Mesendoderm (in vitro differentiated cells): ENCODE results near the gene GSTT2B.
"Not testable (repeated sequence)": the region's sequence is repeated elsewhere in the genome, so short reads cannot be mapped to it uniquely, and the experiment has no call there.

Source experiments
- DNase-seq: peaks from one replicate; pipeline ENCODE4 v3.0.0; 2013
- H2AK5ac ChIP-seq: 2 replicates; pipeline ENCODE4 v1.6.1; 2013; ENCODE audit warnings: low read length, inconsistent platforms
- H2BK120ac ChIP-seq: 2 replicates; pipeline ENCODE4 v1.6.1; 2013; ENCODE audit warnings: low read depth, mild to moderate bottlenecking, low read length, moderate library complexity, mixed read lengths
- H2BK15ac ChIP-seq: replicated peaks from 2 replicates; pipeline ENCODE4 v1.6.1; 2013; ENCODE audit warnings: low read depth, mild to moderate bottlenecking, moderate library complexity
- H2BK5ac ChIP-seq: 2 replicates; pipeline ENCODE4 v1.6.1; 2013; ENCODE audit warnings: low read length, inconsistent platforms
- H3K18ac ChIP-seq: 2 replicates; pipeline ENCODE4 v1.6.1; 2013; ENCODE audit warnings: mild to moderate bottlenecking, low read length, mixed read lengths
- H3K23ac ChIP-seq: one replicate; pipeline ENCODE4 v1.6.1; 2013; ENCODE audit warnings: low read length
- H3K27ac ChIP-seq: 2 replicates; pipeline ENCODE4 v1.5.1; 2013; ENCODE audit warnings: low read depth, mild to moderate bottlenecking, inconsistent platforms, low read length, moderate library complexity
- H3K27me3 ChIP-seq: 2 replicates; pipeline ENCODE4 v1.6.1; 2013; ENCODE audit warnings: low read length, control low read depth, mild to moderate bottlenecking, inconsistent platforms; ENCODE audit not compliant: insufficient read depth, poor library complexity
- H3K36me3 ChIP-seq: 2 replicates; pipeline ENCODE4 v1.6.1; 2013; ENCODE audit warnings: low read length, inconsistent platforms; ENCODE audit not compliant: control insufficient read depth, insufficient read depth
- H3K4ac ChIP-seq: one replicate; pipeline ENCODE4 v1.6.1; 2013; ENCODE audit warnings: low read depth, mild to moderate bottlenecking, low read length, moderate library complexity
- H3K4me1 ChIP-seq: 2 replicates; pipeline ENCODE4 v1.6.1; 2013; ENCODE audit warnings: low read depth, low read length, inconsistent platforms; ENCODE audit not compliant: control insufficient read depth
- H3K4me2 ChIP-seq: 2 replicates; pipeline ENCODE4 v1.6.1; 2013; ENCODE audit warnings: low read length
- H3K4me3 ChIP-seq: 2 replicates; pipeline ENCODE4 v1.5.1; 2013; ENCODE audit warnings: mild to moderate bottlenecking, low read length
- H3K56ac ChIP-seq: one replicate; pipeline ENCODE4 v1.6.1; 2013; ENCODE audit warnings: low read length
- H3K79me1 ChIP-seq: 2 replicates; pipeline ENCODE4 v1.6.1; 2013; ENCODE audit warnings: low read length, inconsistent platforms
- H3K79me2 ChIP-seq: 2 replicates; pipeline ENCODE4 v1.6.1; 2013; ENCODE audit warnings: mild to moderate bottlenecking, low read length; ENCODE audit not compliant: control insufficient read depth, insufficient read depth
- H3K9ac ChIP-seq: 2 replicates; pipeline ENCODE4 v1.6.1; 2013; ENCODE audit warnings: low read length, inconsistent platforms
- H4K5ac ChIP-seq: one replicate; pipeline ENCODE4 v1.6.1; 2013; ENCODE audit warnings: low read length
- H4K8ac ChIP-seq: one replicate; pipeline ENCODE4 v1.6.1; 2013; ENCODE audit warnings: low read depth, mild to moderate bottlenecking, control low read depth, low read length, moderate library complexity
- WGBS: extraction: QIAGEN DNeasy Blood & Tissue Kit; methylation state at CpG from one replicate; pipeline ENCODE4 v1.1.7; 2013; ENCODE audit warnings: low lambda C conversion rate, missing lambda C conversion rate; ENCODE audit not compliant: insufficient coverage; ENCODE audit errors: extremely low coverage; 5-methylcytosine and 5-hydroxymethylcytosine counted together

Gene GSTT2B

DNA sequence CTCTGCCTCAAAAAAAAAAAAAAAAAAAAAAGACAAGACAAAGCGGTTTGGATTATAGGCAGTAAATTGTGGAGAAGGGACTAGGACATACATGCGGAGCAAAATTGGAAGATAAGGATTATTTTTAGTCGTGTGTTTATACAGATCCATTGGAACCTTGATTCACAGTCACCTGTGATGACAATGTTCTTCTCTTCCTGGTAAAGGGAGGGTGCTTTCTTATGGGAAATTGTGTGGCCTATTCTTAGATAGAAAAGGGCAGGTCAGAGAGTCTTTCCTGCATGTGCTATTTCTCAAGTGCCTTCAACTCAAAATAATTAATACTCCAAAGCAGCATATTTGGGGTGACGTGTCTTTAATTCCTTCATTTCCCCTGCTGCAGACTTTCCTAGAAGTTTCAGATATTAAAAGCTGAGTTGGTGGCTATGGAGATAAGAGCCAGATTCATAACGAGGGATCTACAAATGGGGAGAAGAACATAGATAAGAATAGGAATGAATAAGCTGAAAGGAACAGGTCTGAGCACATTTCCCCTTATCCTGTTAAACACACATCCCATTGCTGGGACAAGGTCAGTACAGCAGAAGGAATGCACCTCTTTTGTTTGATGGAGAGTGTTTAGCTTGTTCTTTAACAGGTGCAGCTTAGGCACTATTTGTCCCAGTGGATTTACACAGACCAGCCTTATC lies 22.5 kb downstream of the GSTT2B start:
- Histone ChIP-seq H3K4me3 (no peak overlapping the region), H2BK15ac (no peak overlapping the region), H3K56ac (no peak overlapping the region), H3K9ac (no peak overlapping the region), H4K8ac (no peak overlapping the region), H3K4me2 (no peak overlapping the region), H3K18ac (no peak overlapping the region), H3K27me3 (no peaks in the 10 kb centered on the region), H2BK5ac (no peak overlapping the region), H3K27ac (no peak overlapping the region), H3K4me1 (no peaks in the 10 kb centered on the region), H3K36me3 (no peaks in the 10 kb centered on the region), H2BK120ac (no peak overlapping the region), H3K23ac (no peak overlapping the region), H3K79me2 (no peaks in the 10 kb centered on the region), H3K4ac (no peak overlapping the region), H3K79me1 (no peaks in the 10 kb centered on the region), H2AK5ac (no peak overlapping the region), H4K5ac (no peak overlapping the region)
- 100% methylated on average over 2 of the region's 5 CpGs for WGBS
- DNase-seq: no peak

DNA sequence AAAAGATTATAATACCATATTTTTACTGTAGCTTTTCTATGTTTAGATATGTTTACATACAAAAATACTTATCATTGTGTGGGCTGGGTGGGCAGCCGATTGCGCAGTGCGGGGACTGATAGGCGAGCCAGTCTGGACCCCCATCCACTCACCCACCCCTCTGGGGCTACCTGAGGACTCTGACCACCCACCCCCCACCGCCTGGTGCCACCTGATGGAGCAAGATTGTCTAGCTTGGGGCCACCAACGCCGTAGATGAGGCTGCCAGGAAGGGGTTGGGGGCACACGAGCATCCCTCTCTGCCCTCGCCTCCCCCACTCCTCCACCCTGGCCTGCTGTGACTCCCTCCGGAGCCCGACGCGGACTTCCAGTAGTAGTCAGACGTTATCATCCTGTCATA lies 34.4 kb downstream of the GSTT2B start:
- Histone ChIP-seq H3K4me3 (no peak overlapping the region), H3K4me2 (no peak overlapping the region), H3K18ac (no peak overlapping the region), H3K4me1 (no peaks in the 10 kb centered on the region), H2BK15ac (no peak overlapping the region), H3K23ac (no peak overlapping the region), H2BK5ac (no peak overlapping the region), H3K36me3 (peaks cover 6% of the 10 kb centered on the region), H2BK120ac (no peak overlapping the region), H3K27me3 (no peaks in the 10 kb centered on the region), H2AK5ac (no peak overlapping the region), H4K5ac (no peak overlapping the region), H3K79me2 (no peaks in the 10 kb centered on the region), H3K56ac (no peak overlapping the region), H3K27ac (no peak overlapping the region), H3K4ac (no peak overlapping the region), H3K79me1 (no peaks in the 10 kb centered on the region), H4K8ac (no peak overlapping the region), H3K9ac (no peak overlapping the region)
- DNase-seq: no peak
- no CpG with 5 or more reads among the region's 14 CpGs for WGBS

DNA sequence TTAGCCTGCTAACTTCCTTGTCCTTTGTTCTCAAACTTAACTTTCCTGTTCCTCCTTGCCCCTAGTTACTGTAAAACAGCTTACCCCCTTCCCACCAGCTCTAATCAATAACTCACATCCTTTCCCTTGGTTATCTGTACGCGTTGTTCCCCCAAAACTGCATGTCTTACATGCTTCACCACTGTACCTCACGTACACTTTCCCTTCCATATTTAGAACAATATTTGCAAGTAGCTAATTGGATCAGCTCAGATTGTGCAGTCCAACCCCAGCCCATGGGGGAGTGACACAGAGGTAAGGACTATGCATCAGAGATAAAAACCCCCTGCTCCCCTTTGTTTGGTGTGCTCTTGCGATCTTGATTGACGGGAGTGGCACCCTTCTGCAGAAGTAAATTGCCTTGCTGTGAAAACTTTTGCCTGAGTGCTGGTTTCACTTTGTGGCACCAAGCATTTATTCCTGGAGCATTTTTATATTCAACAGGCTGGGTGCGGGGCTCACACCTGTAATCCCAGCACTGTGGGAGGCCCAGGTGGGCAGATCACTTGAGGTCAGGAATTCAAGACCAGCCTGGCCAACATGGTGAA lies 35.9 kb downstream of the GSTT2B start:
- Histone ChIP-seq H3K27ac (no peak overlapping the region), H3K27me3 (no peaks in the 10 kb centered on the region), H3K23ac (no peak overlapping the region), H3K4me2 (no peak overlapping the region), H2BK15ac (no peak overlapping the region), H4K5ac (no peak overlapping the region), H2AK5ac (no peak overlapping the region), H3K4me3 (no peak overlapping the region), H3K4ac (no peak overlapping the region), H3K18ac (no peak overlapping the region), H3K36me3 (peaks cover 6% of the 10 kb centered on the region), H3K4me1 (no peaks in the 10 kb centered on the region), H4K8ac (no peak overlapping the region), H3K79me1 (no peaks in the 10 kb centered on the region), H3K56ac (no peak overlapping the region), H2BK5ac (no peak overlapping the region), H3K79me2 (no peaks in the 10 kb centered on the region), H3K9ac (no peak overlapping the region), H2BK120ac (no peak overlapping the region)
- WGBS: no CpG with 5 or more reads among the region's 6 CpGs
- DNase-seq: no peak

DNA sequence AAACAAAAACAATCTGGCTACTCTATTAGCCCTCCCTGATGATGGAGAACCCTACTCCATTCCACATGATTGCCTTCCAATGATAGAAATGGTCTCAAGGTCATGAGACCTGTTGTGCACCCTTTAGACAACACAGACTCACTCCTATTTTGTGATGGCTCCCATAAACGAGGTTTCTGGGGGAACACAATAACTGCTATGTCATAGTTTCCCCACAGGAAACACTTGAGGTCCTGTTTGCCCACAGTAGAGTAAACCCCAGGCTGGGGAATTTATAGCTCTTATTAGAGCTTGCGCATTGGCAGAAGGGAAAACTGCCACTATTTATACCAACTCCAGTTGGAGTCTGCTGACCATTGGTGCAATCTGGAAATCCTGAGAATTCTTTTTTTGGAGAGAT lies 38.1 kb downstream of the GSTT2B start:
- no CpG with 5 or more reads among the region's 2 CpGs for WGBS
- no peak overlapping the region for H3K4me2 ChIP-seq
- H3K4me3 ChIP-seq: no peak overlapping the region
- H2AK5ac ChIP-seq: no peak overlapping the region
- H3K4me1 ChIP-seq: no peaks in the 10 kb centered on the region
- no peak overlapping the region for H3K56ac ChIP-seq
- no peaks in the 10 kb centered on the region for H3K79me1 ChIP-seq
- H3K36me3 ChIP-seq: peaks cover 6% of the 10 kb centered on the region
- H3K23ac ChIP-seq: no peak overlapping the region
- no peak overlapping the region for H3K27ac ChIP-seq
- no peak overlapping the region for H2BK15ac ChIP-seq
- no peak overlapping the region for H2BK120ac ChIP-seq
- H4K5ac ChIP-seq: no peak overlapping the region
- no peak overlapping the region for H3K4ac ChIP-seq
- no peaks in the 10 kb centered on the region for H3K27me3 ChIP-seq
- no peak overlapping the region for H4K8ac ChIP-seq
- no peak for DNase-seq
- H2BK5ac ChIP-seq: no peak overlapping the region
- no peak overlapping the region for H3K18ac ChIP-seq
- H3K9ac ChIP-seq: no peak overlapping the region
- H3K79me2 ChIP-seq: no peaks in the 10 kb centered on the region

DNA sequence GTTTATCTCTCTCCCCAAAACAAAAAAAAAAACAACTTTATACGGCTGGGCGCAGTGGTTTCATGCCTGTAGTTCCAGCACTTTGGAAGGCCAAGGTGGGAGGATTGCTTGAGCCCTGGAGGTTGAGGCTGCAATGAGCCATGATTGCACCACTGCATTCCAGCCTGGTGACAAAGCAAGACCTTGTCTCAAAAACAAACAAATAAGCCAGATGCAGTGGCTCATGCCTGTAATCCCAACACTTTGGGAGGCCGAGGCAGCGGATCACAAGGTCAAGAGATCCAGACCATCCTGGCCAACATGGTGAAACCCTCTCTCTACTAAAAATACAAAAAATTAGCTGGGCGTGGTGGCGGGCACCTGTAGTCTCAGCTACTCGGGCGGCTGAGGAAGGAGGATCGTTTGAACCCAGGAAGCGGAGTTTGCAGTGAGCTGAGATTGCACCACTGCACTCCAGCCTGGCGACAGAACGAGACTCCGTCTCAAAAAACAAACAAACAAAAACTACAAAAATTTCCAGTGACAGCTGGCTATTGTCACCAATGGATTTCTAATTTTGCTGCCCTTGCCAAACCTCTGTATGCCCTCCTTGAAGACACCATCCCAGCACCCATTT lies 39.3 kb downstream of the GSTT2B start:
- DNase-seq: peak; percentile 32
- not testable (repeated sequence) for H3K36me3 ChIP-seq

More for the DNA sequence above, 39.3 kb downstream of the GSTT2B start:
- not testable (repeated sequence) for H3K79me2 ChIP-seq, H3K4me1 ChIP-seq, H3K4ac ChIP-seq, H3K27ac ChIP-seq, H3K79me1 ChIP-seq, H3K4me2 ChIP-seq, H4K5ac ChIP-seq, H3K4me3 ChIP-seq, H2BK120ac ChIP-seq, H2BK15ac ChIP-seq, H2BK5ac ChIP-seq, H4K8ac ChIP-seq, H3K23ac ChIP-seq, H3K18ac ChIP-seq, H3K56ac ChIP-seq, H3K27me3 ChIP-seq, H3K9ac ChIP-seq, H2AK5ac ChIP-seq
- no CpG with 5 or more reads among the region's 13 CpGs for WGBS
